ENCODE measurements around the gene LIME1.

Gene LIME1, protein sequence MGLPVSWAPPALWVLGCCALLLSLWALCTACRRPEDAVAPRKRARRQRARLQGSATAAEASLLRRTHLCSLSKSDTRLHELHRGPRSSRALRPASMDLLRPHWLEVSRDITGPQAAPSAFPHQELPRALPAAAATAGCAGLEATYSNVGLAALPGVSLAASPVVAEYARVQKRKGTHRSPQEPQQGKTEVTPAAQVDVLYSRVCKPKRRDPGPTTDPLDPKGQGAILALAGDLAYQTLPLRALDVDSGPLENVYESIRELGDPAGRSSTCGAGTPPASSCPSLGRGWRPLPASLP

DNA sequence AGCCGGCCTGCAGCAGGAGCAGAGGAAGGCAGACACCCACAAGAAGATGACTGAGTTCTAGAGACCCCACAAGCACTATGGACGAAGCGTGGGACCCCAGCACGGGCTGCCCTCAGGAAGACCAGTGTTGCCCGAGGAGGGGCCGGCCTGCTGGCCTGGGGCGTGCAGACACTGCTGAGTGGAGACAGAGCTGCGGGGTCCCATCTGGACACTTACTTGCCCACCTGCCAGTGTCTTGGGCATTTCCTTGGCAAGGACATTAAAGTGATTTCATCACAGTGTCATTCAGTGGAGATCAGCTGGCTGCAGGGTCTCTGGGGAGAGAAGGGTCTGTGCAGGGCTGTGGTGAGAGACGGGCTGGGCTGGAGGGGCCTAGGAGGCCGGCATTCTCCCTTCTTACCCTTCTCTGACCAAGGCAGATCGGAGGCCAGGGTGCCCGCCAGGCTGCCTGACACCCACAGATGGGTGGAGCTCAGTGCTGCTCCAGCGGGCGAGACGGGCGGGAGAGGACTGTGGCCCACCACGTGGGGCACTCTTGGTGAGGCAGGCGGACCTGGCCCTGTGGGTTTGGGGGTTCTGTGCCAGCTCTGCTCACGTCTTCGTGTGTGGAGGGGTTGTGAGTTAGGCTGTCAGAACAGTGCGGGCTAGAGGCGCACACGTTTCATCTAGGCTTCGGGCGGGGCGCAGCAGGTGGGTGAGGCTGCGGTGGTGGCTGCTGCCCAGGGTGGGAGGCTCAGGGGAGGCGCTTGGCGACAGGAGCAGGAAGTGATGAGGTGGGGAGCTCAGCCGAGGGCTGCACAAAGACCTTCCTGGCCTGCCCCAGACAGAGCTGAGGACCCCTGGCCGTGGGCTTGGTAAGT, at the start of gene LIME1:
TSS of gene LIME1 (plus strand) at position 806 of the 860 bp plus-strand sequence. CDS start 886 bp downstream, outside the sequence.
- no peak for DNase-seq

DNA sequence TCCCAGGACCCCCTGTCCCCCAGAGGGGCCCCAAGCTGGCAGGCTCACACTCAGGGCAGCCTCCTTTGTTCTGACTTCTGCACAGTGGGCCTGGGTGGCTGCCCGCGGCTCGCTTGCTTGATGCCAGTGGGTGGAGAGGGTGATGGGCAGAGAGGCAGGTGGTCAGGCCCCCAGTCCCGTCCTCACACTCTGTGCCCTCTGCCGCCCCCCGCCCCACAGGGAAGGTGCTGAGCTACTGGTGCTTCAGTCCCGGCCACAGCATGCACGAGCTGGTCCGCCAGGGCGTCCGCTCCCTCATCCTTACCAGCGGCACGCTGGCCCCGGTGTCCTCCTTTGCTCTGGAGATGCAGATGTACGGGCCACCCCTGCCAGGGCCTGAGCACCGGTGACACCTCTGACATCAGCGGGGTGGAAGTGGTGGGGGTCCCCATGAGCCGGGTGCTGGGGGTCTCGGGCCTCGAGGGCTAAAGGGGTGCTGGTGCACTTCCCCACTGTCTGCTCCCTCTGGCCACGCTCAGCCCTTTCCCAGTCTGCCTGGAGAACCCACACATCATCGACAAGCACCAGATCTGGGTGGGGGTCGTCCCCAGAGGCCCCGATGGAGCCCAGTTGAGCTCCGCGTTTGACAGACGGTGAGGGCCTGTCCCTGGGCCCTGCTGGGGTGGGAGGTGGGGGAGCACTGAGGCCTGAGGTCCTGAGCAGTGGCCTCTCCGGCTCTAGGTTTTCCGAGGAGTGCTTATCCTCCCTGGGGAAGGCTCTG, 48.9 kb upstream of the LIME1 start:
- DNase-seq, result no peak

DNA sequence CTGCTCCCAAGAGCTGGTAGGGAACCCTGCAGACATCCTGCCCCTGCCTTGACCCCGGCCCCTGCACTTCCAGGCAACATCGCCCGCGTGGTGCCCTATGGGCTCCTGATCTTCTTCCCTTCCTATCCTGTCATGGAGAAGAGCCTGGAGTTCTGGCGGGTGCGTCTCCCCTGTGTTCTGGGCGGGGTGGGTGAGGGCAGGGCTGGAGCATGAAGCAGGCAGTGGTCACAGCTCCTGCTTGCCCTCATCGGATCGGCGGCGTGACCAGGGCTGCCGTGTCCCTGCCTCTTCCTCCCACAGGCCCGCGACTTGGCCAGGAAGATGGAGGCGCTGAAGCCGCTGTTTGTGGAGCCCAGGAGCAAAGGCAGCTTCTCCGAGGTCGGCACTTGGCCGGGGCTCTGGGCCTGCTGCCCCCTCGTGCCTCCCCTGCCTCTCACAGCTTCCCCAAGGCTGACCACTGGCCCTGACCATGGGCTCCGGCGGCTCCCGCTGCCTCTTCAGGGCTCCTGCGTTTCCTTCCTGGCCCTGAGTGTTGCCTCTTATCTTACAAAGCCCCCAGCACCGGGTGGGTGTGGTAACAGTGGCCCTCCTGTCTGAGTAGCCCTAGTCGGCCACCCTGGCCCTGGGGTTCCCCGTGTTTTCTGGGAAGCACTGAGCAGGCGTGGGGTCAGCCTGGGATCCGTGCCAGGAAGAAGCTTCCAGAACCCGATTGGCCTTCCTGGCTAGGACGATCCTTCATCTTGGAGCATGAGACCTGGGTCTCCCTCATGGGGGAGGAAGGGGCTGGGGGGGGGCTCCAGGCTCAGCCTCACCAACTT, 48.0 kb upstream of the LIME1 start:
- DNase-seq, result no peak

DNA sequence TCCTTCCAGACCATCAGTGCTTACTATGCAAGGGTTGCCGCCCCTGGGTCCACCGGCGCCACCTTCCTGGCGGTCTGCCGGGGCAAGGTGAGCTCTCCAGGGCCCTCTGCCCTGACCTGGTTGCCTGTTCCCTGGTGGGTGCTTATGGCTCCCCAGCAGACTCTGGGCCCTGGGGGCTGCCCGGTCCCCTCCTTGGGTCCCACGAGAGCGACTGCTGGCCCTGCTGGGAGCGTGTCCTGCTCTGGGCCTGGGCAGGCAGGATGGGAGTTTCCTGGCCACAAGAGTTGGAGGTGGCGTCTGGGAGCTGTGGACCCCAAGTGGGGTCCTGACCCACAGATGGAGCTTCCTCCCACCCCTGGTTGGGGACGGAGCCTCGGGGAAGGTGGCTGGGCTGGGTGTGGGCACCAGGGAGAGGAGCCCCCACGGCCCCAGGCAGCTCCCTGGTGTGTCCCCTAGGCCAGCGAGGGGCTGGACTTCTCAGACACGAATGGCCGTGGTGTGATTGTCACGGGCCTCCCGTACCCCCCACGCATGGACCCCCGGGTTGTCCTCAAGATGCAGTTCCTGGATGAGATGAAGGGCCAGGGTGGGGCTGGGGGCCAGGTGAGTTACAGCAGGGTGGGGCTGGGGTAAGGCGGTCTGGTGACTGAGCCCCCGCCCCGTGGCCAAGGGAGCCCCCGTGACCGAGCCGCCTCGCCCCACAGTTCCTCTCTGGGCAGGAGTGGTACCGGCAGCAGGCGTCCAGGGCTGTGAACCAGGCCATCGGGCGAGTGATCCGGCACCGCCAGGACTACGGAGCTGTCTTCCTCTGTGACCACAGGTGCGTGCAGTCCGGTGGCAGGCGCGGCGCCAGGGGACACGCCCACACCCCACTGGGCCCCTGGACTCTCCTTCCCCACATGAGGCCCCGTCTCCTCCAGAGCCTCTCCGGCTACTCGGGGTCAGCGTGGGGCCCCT, 47.1 kb upstream of the LIME1 start:
- no peak for DNase-seq

DNA sequence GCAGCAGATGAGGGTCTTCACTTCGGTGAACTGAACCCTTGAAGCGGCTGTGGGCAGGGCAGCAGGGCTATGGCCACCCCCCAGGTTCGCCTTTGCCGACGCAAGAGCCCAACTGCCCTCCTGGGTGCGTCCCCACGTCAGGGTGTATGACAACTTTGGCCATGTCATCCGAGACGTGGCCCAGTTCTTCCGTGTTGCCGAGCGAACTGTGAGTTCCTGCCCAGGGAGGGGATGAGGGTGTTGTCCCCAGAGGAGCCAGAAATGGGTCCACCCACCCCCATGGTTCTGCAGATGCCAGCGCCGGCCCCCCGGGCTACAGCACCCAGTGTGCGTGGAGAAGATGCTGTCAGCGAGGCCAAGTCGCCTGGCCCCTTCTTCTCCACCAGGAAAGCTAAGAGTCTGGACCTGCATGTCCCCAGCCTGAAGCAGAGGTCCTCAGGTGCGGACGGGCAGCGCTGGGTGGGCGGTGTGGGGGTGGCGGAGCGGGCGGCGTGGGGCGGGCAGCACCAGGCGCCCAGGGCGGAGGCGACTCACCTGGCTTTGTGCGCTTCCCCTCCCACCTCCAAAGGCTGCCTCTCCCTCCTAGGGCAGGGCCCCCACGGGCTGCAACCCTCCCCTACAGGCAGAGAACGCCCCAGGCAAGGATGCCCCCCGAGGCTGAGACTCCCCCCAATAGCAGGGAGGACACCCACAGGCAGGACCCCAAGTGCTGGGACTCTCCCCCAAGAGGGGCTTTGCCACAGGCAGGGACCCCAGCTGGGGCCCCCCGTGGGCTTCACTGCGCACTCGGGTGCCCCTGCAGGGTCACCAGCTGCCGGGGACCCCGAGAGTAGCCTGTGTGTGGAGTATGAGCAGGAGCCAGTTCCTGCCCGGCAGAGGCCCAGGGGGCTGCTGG, 46.2 kb upstream of the LIME1 start:
- DNase-seq, result no peak

DNA sequence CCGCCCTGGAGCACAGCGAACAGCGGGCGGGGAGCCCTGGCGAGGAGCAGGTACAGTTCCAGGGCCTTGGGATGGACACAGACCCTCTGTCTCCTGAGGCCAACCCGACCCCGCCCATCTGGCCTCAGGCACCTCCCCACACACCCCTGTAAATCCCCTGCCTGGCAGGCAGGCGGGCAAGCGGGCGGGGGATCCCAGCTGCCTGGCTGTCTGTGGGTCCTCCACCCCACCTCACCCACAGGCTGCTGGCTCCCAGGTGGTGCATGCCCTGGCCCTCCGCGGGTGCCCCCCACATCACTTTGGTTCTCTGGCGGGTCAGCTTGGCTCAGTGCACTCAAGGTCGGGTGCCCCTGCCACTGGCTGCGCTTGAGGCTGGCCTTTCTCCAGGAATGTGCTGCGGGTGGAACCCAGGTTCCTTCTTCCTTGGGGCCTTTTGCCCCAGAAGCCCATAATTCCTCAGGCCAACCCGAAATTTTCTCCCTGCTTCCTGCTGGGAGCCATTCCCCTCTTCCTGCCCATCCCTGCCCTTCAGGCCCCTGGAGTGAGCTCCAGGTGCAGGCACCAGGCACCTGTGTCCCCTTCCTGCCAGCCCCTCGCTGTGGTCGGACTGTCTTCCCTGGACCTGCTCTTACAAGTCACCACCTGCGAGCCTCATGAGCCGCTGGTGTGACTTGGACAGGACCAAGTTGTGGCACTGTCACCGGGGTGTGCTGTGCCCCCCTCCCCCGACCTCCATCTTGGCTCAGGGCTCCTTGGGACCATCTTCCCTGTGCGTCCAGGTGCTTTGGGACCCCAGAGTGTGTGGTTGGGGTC, 45.4 kb upstream of the LIME1 start:
- no peak for DNase-seq

DNA sequence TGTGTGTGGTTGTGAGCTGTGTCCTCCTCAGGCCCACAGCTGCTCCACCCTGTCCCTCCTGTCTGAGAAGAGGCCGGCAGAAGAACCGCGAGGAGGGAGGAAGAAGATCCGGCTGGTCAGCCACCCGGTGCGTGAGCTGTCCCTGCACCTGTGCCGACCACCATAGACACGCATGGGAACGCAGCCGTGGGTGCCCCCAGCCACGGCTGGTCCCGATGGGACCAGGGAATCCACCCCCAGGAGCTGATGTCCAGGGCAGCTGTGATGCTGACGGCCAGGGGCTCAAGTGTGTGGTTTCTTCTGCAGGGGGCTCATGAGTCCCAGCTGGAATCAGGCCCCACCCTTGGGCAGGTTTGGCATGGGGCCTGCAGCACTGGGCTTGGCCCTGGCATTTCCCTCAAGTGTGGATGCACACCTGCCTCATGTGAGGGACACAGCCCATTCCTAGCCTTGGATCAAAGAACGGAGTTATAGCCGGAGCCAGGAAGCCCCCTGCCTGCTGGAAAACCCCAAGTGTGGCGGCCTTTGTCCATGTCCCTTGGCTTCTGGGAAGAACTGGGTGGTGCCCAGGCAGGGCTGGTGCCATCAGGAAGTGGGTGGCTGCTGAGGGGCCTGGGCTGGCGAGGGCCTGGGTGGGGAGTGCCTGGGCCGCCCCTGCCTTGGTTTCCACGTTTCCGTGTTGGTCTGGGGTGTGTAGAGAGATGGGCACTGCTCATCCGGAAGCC, 44.6 kb upstream of the LIME1 start:
- DNase-seq, result no peak

DNA sequence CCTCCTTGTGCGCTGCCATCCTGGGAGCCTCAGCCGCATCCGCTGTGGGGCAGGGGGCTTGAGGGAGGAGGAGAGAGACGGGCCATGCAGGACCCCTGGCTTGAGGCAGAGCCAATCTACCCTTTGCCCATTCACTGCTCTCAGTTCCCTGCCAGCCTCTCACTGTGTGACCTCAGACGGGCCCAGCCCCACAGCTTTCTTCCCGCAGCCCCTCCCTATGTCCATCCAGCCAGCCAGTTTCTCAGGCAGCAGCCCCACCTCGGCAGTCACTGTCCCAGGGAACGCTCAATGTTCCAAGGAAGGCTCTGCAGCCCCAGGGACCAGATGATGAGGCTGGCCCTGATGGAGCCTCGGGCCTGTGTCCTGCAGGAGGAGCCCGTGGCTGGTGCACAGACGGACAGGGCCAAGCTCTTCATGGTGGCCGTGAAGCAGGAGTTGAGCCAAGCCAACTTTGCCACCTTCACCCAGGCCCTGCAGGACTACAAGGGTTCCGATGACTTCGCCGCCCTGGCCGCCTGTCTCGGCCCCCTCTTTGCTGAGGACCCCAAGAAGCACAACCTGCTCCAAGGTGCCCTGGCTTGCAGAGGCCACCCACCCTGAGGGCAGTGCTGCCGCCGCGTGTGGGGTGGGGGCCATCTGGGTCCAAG, 43.9 kb upstream of the LIME1 start:
- DNase-seq, result peak in 1 of 2 experiments; percentile 59

DNA sequence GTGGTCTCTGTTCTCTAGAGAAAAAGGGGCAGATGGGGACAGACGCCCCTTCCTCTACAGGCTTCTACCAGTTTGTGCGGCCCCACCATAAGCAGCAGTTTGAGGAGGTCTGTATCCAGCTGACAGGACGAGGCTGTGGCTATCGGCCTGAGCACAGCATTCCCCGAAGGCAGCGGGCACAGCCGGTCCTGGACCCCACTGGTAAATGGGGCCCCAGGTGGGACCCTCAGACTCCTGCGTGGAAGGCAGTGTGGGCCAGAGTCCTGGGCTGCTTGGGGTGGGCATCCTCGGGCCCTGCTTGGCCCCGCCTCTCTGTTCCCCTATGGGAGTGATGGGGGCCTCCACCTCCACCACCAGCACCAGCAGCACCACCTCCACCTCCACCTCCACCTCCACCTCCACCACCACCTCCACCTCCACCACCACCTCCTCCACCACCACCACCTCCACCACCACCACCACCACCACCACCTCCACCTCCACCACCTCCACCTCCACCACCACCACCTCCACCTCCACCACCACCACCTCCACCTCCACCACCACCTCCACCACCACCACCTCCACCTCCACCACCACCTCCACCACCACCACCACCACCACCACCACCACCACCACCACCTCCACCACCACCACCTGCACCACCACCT, 43.3 kb upstream of the LIME1 start:
- DNase-seq, result no peak

DNA sequence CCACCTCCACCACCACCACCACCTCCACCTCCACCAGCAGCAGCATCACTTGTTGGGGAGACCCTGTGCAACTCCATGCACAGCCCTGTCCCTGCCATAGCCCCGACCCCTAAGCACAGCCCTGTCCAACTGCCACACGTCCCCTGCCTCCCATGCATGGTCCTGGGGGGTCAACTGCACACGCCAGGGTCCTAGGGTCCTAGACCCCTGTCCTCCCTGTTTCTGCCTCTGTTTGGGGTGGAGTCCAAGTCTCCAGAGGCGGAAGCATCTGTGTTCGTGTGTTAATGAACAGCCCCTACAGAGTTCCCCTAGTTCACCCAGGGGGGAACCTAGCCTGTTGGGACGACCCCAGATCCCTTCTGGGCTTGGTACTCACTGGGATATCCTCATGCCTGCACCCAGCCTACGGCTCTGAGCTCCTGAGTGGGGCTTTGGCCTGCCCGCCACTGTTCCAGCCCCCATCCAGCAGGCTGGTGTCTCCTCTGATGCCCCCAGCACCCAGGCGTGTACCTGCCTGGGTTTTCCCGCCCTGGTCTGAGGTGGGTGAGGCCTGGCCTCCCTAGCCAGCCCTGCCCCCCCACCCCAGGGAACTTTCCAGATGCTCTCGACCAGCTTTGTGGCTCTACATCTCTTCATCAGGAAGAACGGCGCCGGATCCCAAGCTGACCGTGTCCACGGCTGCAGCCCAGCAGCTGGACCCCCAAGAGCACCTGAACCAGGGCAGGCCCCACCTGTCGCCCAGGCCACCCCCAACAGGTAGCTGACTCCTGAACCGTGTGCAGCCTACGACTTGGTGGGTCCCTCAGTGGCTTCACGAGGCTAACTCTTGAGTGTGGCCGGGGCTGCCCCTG, 42.5 kb upstream of the LIME1 start:
- no peak for DNase-seq

DNA sequence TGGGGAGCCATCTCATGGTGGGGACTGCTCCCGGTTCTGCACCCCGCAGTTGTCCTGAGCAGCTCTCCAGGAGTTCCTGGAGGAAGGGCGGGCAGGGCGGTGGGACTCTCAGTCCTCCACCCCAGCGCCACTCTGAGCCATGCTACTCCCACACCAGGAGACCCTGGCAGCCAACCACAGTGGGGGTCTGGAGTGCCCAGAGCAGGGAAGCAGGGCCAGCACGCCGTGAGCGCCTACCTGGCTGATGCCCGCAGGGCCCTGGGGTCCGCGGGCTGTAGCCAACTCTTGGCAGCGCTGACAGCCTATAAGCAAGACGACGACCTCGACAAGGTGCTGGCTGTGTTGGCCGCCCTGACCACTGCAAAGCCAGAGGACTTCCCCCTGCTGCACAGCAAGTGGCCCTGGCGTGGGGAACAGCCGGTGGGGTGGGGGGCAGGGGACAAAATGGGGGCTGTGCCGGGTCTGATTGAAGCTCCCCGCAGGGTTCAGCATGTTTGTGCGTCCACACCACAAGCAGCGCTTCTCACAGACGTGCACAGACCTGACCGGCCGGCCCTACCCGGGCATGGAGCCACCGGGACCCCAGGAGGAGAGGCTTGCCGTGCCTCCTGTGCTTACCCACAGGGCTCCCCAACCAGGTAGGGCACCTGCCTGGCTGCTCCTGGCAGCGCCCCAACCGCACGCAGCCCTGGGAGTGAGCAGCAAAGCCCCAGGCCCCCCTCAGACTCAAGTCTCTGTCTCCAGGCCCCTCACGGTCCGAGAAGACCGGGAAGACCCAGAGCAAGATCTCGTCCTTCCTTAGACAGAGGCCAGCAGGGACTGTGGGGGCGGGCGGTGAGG, 41.7 kb upstream of the LIME1 start:
- no peak for DNase-seq

DNA sequence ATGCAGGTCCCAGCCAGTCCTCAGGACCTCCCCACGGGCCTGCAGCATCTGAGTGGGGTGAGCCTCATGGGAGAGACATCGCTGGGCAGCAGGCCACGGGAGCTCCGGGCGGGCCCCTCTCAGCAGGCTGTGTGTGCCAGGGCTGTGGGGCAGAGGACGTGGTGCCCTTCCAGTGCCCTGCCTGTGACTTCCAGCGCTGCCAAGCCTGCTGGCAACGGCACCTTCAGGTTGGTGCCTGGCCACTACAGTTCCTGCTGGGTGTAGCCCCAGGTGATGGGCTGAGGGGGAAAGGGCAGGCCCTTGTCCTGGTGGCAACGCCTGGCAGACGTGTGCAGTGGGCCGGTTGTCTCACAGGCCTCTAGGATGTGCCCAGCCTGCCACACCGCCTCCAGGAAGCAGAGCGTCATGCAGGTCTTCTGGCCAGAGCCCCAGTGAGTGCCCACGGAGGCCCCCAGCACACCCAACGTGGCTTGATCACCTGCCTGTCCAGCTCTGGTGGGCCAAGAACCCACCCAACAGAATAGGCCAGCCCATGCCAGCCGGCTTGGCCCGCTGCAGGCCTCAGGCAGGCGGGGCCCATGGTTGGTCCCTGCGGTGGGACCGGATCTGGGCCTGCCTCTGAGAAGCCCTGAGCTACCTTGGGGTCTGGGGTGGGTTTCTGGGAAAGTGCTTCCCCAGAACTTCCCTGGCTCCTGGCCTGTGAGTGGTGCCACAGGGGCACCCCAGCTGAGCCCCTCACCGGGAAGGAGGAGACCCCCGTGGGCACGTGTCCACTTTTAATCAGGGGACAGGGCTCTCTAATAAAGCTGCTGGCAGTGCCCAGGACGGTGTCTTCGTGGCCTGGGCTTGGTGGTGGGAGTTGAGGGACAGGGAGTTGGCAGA, 40.8 kb upstream of the LIME1 start:
- DNase-seq, result no peak

DNA sequence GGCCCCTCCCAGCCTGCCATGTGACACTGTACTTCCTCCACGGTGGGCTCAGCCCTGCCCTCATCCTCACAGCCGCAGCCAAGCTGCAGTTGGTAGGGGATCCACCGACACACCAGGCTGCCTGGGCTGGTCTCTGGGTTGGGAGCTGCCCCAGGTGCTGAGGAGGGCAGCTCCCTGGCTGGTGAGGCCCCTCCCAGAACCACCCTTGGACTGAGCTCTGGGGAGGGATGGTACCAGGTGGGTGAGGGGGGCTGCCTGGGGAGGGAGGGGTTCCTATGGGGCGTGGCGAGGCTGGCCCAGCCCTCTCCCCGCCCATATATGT, 40.2 kb upstream of the LIME1 start:
- DNase-seq, result peak in 1 of 2 experiments; percentile 45

DNA sequence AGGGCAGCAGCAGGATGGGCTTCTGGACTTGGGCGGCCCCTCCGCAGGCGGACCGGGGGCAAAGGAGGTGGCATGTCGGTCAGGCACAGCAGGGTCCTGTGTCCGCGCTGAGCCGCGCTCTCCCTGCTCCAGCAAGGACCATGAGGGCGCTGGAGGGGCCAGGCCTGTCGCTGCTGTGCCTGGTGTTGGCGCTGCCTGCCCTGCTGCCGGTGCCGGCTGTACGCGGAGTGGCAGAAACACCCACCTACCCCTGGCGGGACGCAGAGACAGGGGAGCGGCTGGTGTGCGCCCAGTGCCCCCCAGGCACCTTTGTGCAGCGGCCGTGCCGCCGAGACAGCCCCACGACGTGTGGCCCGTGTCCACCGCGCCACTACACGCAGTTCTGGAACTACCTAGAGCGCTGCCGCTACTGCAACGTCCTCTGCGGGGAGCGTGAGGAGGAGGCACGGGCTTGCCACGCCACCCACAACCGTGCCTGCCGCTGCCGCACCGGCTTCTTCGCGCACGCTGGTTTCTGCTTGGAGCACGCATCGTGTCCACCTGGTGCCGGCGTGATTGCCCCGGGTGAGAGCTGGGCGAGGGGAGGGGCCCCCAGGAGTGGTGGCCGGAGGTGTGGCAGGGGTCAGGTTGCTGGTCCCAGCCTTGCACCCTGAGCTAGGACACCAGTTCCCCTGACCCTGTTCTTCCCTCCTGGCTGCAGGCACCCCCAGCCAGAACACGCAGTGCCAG, 39.7 kb upstream of the LIME1 start, which contains the start of gene TNFRSF6B:
TSS of gene TNFRSF6B (plus strand) at position 25 of the 729 bp plus-strand sequence. CDS start at position 141, 116 bp downstream.
- peak in 1 of 2 experiments; percentile 74 for DNase-seq

All from SW 1271 (cell line).